Measurements from ENCODE around the gene ADGRL2. TPM values are rescaled to one million over a fixed set of nuclear protein-coding genes. Genes with fewer than 3 reads are reported as not detected.

Gene ADGRL2
- total and polyA plus RNA-seq, 2 donors (not counting 3 experiments of a cell fraction or from before 2014, with no cell fraction given) = 32.7 to 46.1 TPM

DNA sequence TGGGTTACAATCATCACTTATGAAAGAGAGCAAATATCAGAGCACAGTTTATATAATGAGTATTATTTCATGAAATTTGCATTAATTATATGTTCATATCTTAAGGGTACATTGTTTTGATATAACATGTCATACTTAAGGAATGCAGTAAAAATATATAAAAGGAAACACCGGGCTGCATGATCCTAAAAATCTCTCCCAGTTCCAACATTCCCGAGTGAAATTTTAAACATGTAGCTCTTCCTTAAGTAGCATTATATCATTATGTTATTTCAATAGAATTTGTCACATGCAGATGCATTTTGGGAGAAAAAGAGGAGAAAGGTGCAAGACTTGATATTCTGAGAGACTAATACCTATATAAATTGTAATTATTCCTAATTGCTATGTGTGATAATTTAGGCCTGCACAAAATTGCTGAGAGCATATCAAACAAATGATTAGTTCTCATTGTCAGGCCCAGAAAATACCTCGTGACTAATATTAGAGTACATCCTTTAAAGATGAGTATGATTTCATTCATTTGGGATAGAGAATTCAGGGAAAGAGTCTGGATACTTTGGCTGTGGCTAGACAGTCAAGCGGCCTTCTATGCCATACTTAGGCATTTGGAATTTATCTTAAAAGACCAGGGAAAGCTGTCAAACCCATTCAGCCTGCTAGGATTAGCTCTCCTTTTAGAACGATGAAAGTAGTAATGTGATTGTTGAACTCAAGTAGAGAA is 86.8 kb downstream of the ADGRL2 start:
- H3K9me3 ChIP-seq (replicated peaks; ENCODE audit: control insufficient read depth, insufficient read depth, low read length) = no peaks in the 10 kb centered on the region
- H3K36me3 ChIP-seq (ENCODE audit: control insufficient read depth in 2 of 2, extremely low read depth in 1 of 2, insufficient read depth in 2 of 2, low read length in 2 of 2) = no peaks in the 10 kb centered on the region
- peak overlapping the region; percentile 58 for H3K9ac ChIP-seq (replicated peaks; ENCODE audit: extremely low read depth, insufficient read depth, low read length)
- H4K20me1 ChIP-seq (replicated peaks; ENCODE audit: control insufficient read depth, extremely low read depth, insufficient read depth, low read length) = no peaks in the 10 kb centered on the region
- FAIRE-seq = peak; percentile 62
- ChIA-PET POLR2A (interaction anchor here (0.6 to 0.7 kb wide), 2 partner anchors 11 to 1038 kb away, joined by 3 to 11 read pairs; no protein-coding TSS in a partner anchor), CTCF (interaction anchor here (0.8 to 2.3 kb wide), 7 partner anchors 11 to 582 kb away, joined by 3 to 15 read pairs (median 4); no protein-coding TSS in a partner anchor)
- no peak overlapping the region for H2AFZ ChIP-seq (ENCODE audit: low read depth, low read length)
- peak overlapping the region; percentile 69 for H3K27ac ChIP-seq (ENCODE audit: insufficient read depth, low read depth, low read length)
- dilution Hi-C loops (cut with MboI; ENCODE audit: extremely low pct_ligation_motif_present, low sequenced_read_pairs) (no loop called here), intact Hi-C loops (cut with micrococcal nuclease) (loop anchor here (5.0 kb wide), 1 partner anchor 35 kb away; no protein-coding TSS in a partner anchor)
- no peaks in the 10 kb centered on the region for H3K27me3 ChIP-seq (ENCODE audit: control insufficient read depth in 2 of 2, insufficient read depth in 2 of 2, low read length in 2 of 2)
- peak; percentile 84 for DNase-seq (ENCODE audit: low read depth, low spot score)
- no peak overlapping the region for H3K4me3 ChIP-seq (replicated peaks in 1 of 3; ENCODE audit: insufficient read depth in 1 of 3, low read depth in 1 of 3, low read length in 3 of 3)
- H3K4me1 ChIP-seq (ENCODE audit: control insufficient read depth, extremely low read depth, insufficient read depth, low read length) = peaks cover 17% of the 10 kb centered on the region
- H3K9me1 ChIP-seq (replicated peaks; ENCODE audit: control insufficient read depth, extremely low read depth, insufficient read depth, low read length) = no peaks in the 10 kb centered on the region
- BruUV-seq (replicated peaks) = TSS peak; percentile 85
- TF ChIP-seq MYC (IDR thresholded peaks at IDR 0.05; ENCODE audit: low read depth, low read length) = no peak
- peak; percentile 42 for TF ChIP-seq JUN (IDR thresholded peaks at IDR 0.05; ENCODE audit: borderline replicate concordance, insufficient read depth, insufficient read length, low read depth)
- H3K4me2 ChIP-seq (ENCODE audit: insufficient read depth, low read length) = peak overlapping the region; percentile 76
- no peaks in the 10 kb centered on the region for H3K79me2 ChIP-seq (ENCODE audit: control insufficient read depth, insufficient read depth, low read length)

DNA sequence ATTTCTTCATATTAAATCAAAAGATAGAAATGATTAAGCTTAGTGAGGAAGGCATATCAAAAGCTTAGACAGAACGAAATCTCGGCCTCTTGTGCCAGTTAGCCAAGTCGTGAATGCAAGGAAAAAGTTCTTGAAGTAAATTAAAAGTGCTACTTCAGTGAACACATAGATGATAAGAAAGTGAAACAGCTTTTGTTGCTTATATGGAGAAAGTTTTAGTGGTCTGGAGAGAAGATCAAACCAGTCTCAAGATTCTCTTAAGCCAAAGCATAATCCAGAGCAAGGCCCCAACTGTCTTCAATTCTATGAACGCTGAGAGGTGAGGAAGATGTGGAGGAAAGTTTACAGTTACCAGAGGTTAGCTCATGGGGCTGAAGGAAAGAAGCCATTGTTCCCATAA is 88.4 kb downstream of the ADGRL2 start:
- H3K27me3 ChIP-seq (ENCODE audit: control insufficient read depth in 2 of 2, insufficient read depth in 2 of 2, low read length in 2 of 2) = no peaks in the 10 kb centered on the region
- H4K20me1 ChIP-seq (replicated peaks; ENCODE audit: control insufficient read depth, extremely low read depth, insufficient read depth, low read length) = no peaks in the 10 kb centered on the region
- CTCF ChIA-PET = no interaction called here
- no peaks in the 10 kb centered on the region for H3K36me3 ChIP-seq (ENCODE audit: control insufficient read depth in 2 of 2, extremely low read depth in 1 of 2, insufficient read depth in 2 of 2, low read length in 2 of 2)
- no TSS peak for BruUV-seq (replicated peaks)
- no peaks in the 10 kb centered on the region for H3K9me3 ChIP-seq (replicated peaks; ENCODE audit: control insufficient read depth, insufficient read depth, low read length)
- no peaks in the 10 kb centered on the region for H3K79me2 ChIP-seq (ENCODE audit: control insufficient read depth, insufficient read depth, low read length)
- DNase-seq (ENCODE audit: low read depth, low spot score) (no peak), FAIRE-seq (no peak)
- H3K9me1 ChIP-seq (replicated peaks; ENCODE audit: control insufficient read depth, extremely low read depth, insufficient read depth, low read length) = no peaks in the 10 kb centered on the region
- no peak overlapping the region for H3K4me3 ChIP-seq (replicated peaks in 1 of 3; ENCODE audit: insufficient read depth in 1 of 3, low read depth in 1 of 3, low read length in 3 of 3)
- H3K9ac ChIP-seq (replicated peaks; ENCODE audit: extremely low read depth, insufficient read depth, low read length) = no peak overlapping the region
- dilution Hi-C loops (cut with MboI; ENCODE audit: extremely low pct_ligation_motif_present, low sequenced_read_pairs) (no loop called here), intact Hi-C loops (cut with micrococcal nuclease) (loop anchor here (5.0 kb wide), 1 partner anchor 33 kb away; no protein-coding TSS in a partner anchor)
- no peak overlapping the region for H3K4me2 ChIP-seq (ENCODE audit: insufficient read depth, low read length)
- H2AFZ ChIP-seq (ENCODE audit: low read depth, low read length) = no peak overlapping the region
- H3K27ac ChIP-seq (ENCODE audit: insufficient read depth, low read depth, low read length) = no peak overlapping the region
- POLR2A ChIA-PET = no interaction called here
- TF ChIP-seq POLR2AphosphoS5 (IDR thresholded peaks at IDR 0.05; ENCODE audit: insufficient read depth, low read depth, low read length) (no peak), JUN (IDR thresholded peaks at IDR 0.05; ENCODE audit: borderline replicate concordance, insufficient read depth, insufficient read length, low read depth) (no peak), MYC (IDR thresholded peaks at IDR 0.05; ENCODE audit: low read depth, low read length) (no peak), FOS (IDR thresholded peaks at IDR 0.05; ENCODE audit: borderline replicate concordance, insufficient read depth, low read length) (no peak), GATA2 (IDR thresholded peaks at IDR 0.05; ENCODE audit: insufficient read depth, insufficient read length, low read depth, low read length) (no peak), POLR2A (IDR thresholded peaks at IDR 0.05; ENCODE audit: low read depth, low read length) (no peak), EZH2 (IDR thresholded peaks at IDR 0.05; ENCODE audit: borderline replicate concordance, low read depth, low read length, severe bottlenecking) (no peak)
- TF ChIP-seq, protein P1, sequence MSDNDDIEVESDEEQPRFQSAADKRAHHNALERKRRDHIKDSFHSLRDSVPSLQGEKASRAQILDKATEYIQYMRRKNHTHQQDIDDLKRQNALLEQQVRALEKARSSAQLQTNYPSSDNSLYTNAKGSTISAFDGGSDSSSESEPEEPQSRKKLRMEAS (IDR thresholded peaks at IDR 0.05; ENCODE audit: insufficient read depth, insufficient read length) = no peak
- TF ChIP-seq, protein P2, sequence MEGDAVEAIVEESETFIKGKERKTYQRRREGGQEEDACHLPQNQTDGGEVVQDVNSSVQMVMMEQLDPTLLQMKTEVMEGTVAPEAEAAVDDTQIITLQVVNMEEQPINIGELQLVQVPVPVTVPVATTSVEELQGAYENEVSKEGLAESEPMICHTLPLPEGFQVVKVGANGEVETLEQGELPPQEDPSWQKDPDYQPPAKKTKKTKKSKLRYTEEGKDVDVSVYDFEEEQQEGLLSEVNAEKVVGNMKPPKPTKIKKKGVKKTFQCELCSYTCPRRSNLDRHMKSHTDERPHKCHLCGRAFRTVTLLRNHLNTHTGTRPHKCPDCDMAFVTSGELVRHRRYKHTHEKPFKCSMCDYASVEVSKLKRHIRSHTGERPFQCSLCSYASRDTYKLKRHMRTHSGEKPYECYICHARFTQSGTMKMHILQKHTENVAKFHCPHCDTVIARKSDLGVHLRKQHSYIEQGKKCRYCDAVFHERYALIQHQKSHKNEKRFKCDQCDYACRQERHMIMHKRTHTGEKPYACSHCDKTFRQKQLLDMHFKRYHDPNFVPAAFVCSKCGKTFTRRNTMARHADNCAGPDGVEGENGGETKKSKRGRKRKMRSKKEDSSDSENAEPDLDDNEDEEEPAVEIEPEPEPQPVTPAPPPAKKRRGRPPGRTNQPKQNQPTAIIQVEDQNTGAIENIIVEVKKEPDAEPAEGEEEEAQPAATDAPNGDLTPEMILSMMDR (IDR thresholded peaks at IDR 0.05; ENCODE audit: extremely low read depth in 1 of 2, insufficient read depth in 1 of 2, low read depth in 1 of 2, low read length in 2 of 2) = no peak
- H3K4me1 ChIP-seq (ENCODE audit: control insufficient read depth, extremely low read depth, insufficient read depth, low read length) = peaks cover 17% of the 10 kb centered on the region
